Kidney (tissue), 14 donors: Measurements from ENCODE around the gene ANO4. TPM values are rescaled to one million over a fixed set of nuclear protein-coding genes. Genes with fewer than 3 reads are reported as not detected.

Experiments used
- DNase-seq, 5 donors: peaks; one replicate each; pipeline ENCODE4 v3.0.0-alpha.2; 2013 to 2020
- FAIRE-seq: peaks from 2 replicates; lab custom pipeline; 2012; peaks lifted over from hg19 to GRCh38; lab: Jason Lieb, UNC
- H3K27ac ChIP-seq, 2 donors: one replicate each; pipeline ENCODE4 v1.7.0; 2013; ENCODE audit warnings: low read depth in 2 of 2, low read length in 2 of 2, inconsistent platforms in 1 of 2
- H3K27me3 ChIP-seq: one replicate; pipeline ENCODE4 v1.7.1; 2013; ENCODE audit warnings: low read length, inconsistent platforms; ENCODE audit not compliant: control insufficient read depth, insufficient read depth
- H3K36me3 ChIP-seq, 3 donors: one replicate each; pipeline versions ENCODE4 v1.7.0 to v1.7.1; 2013; ENCODE audit warnings: low read length in 3 of 3, control low read depth in 1 of 3, inconsistent platforms in 1 of 3; ENCODE audit not compliant: insufficient read depth in 3 of 3, control insufficient read depth in 2 of 3
- H3K4me1 ChIP-seq, 3 donors: one replicate each; pipeline versions ENCODE4 v1.7.0 to v1.7.1; 2013; ENCODE audit warnings: low read length in 3 of 3, inconsistent platforms in 1 of 3, low read depth in 1 of 3; ENCODE audit not compliant: control insufficient read depth in 2 of 3, insufficient read depth in 2 of 3
- H3K4me3 ChIP-seq, 3 donors: one replicate each; pipeline versions ENCODE4 v1.7.0 to v1.8.1; 2013; ENCODE audit warnings: low read length in 3 of 3, control low read depth in 1 of 3, inconsistent platforms in 1 of 3
- H3K9ac ChIP-seq, 3 donors: one replicate each; pipeline versions ENCODE4 v1.7.0 to v1.7.1; 2013; ENCODE audit warnings: low read length in 3 of 3, control low read depth in 1 of 3, inconsistent platforms in 1 of 3
- H3K9me3 ChIP-seq, 3 donors: one replicate each; pipeline versions ENCODE4 v1.7.0 to v1.7.1; 2013; ENCODE audit warnings: low read length in 3 of 3, control low read depth in 1 of 3, inconsistent platforms in 1 of 3; ENCODE audit not compliant: control insufficient read depth in 2 of 3, insufficient read depth in 1 of 3
- intact Hi-C: fragments of 100-400 bp; cut with DNase I; formaldehyde crosslinking; loops from one replicate; pipeline ENCODE4 v1.11.1; 2022
- polyA plus RNA-seq: library from polyadenylated mRNA; stranded (reverse); fragments of 350-450 nt; fragmentation: Illumina TruSeq; extraction: RNeasy Lipid Tissue Mini Kit (QIAGEN cat#74804); gene quantifications from one replicate; pipeline ENCODE4 v1.2.3, GENCODE V29; 2014; ENCODE audit warnings: low read depth, low replicate concordance; ENCODE audit not compliant: insufficient read depth
- total RNA-seq: library from RNA; stranded (reverse); fragmentation: NEBNext Ultra II Directional; extraction: Animal tissue kit (Norgen Biotek cat#: 25700); gene quantifications from one replicate; pipeline ENCODE4 v1.2.1, GENCODE V29; 2021
- TF ChIP-seq, protein P1 (sequence below): IDR thresholded peaks from 3 replicates; pipeline ENCODE4 v1.5.1; 2012; ENCODE audit warnings: mild to moderate bottlenecking, moderate library complexity, borderline replicate concordance; ENCODE audit not compliant: insufficient read depth; ENCODE audit errors: extremely low read depth
- donor health status: control.
- donor health status: control.
- donor health status: control.
- donor health status: control.
- donor health status: control.
- donor health status: DM: yes; HTN: yes; CAD: no.
- donor health status: Normal renal cell carcinoma (clear cell type).

ANO4 gene
- total and polyA plus RNA-seq, 2 donors from 2014 or later: 0.82 to 2.9 TPM

DNA sequence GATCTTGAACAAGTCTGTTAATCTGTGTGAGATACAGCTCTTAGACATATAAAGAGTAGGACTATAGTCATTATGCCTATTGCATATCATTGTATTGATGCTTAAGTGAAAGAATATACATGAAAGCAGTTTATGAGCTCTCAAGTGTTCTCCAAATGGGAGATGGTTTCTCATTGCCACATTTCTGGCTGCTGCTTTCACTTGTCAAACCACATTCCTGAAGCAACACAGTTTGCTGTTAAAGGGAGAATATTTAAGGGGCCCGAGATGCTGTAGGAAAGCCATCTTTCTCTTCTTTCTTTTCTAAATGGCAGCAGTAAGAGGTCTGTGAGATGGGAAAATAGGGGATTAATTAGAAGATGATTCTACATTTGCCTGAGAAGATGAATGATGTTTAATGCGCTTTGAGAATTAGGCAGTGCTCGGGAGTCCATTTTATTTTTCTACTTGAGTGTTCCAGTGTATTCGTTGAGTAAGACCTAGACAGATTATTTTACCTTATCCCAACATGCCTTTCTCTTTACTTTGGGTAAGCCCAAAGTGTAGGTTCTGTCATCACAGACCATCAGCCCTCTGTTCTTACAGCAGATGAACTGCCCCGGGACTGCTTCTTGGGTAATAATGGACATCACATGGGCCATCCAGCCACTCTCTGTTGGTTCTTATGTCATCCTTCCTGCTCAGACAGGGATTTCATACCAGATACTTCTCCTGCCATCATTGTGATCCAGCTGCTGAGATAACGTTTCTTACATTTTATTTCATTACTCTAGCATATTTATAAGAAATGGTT lies 35.6 kb downstream of the ANO4 start:
- intact Hi-C loops: no loop called here
- FAIRE-seq (no peak), DNase-seq (no peak)
- no peak overlapping the region for H3K4me3 ChIP-seq
- H3K27me3 ChIP-seq: no peaks in the 10 kb centered on the region
- H3K4me1 ChIP-seq: no peaks in the 10 kb centered on the region
- no peak overlapping the region for H3K9ac ChIP-seq
- TF ChIP-seq, protein P1, sequence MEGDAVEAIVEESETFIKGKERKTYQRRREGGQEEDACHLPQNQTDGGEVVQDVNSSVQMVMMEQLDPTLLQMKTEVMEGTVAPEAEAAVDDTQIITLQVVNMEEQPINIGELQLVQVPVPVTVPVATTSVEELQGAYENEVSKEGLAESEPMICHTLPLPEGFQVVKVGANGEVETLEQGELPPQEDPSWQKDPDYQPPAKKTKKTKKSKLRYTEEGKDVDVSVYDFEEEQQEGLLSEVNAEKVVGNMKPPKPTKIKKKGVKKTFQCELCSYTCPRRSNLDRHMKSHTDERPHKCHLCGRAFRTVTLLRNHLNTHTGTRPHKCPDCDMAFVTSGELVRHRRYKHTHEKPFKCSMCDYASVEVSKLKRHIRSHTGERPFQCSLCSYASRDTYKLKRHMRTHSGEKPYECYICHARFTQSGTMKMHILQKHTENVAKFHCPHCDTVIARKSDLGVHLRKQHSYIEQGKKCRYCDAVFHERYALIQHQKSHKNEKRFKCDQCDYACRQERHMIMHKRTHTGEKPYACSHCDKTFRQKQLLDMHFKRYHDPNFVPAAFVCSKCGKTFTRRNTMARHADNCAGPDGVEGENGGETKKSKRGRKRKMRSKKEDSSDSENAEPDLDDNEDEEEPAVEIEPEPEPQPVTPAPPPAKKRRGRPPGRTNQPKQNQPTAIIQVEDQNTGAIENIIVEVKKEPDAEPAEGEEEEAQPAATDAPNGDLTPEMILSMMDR: no peak
- no peaks in the 10 kb centered on the region for H3K9me3 ChIP-seq
- no peak overlapping the region for H3K27ac ChIP-seq
- no peaks in the 10 kb centered on the region for H3K36me3 ChIP-seq

DNA sequence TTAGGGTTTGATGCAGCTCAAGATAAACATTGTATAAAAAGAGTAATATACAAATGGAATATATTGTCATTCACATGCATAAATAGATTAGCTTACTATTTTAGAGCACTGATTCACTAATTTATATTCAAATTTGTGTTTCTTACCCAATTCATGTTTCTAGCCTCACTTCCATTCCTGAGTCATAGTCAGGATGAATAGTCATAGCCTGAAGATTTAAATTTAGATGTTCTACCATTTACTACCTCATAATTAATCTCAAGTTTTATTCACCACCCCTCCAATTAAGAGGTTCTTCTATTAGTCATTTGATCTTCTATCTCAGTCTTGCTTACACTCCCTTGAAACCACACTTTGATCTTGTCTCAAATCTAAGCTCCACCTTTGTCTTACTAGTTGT lies 38.7 kb downstream of the ANO4 start:
- no peak for FAIRE-seq
- Histone ChIP-seq H3K9me3 (no peaks in the 10 kb centered on the region), H3K9ac (no peak overlapping the region), H3K27ac (no peak overlapping the region), H3K27me3 (no peaks in the 10 kb centered on the region), H3K36me3 (no peaks in the 10 kb centered on the region), H3K4me3 (no peak overlapping the region), H3K4me1 (no peaks in the 10 kb centered on the region)
- TF ChIP-seq, protein P1: no peak
- DNase-seq: no peak
- intact Hi-C loops: no loop called here

DNA sequence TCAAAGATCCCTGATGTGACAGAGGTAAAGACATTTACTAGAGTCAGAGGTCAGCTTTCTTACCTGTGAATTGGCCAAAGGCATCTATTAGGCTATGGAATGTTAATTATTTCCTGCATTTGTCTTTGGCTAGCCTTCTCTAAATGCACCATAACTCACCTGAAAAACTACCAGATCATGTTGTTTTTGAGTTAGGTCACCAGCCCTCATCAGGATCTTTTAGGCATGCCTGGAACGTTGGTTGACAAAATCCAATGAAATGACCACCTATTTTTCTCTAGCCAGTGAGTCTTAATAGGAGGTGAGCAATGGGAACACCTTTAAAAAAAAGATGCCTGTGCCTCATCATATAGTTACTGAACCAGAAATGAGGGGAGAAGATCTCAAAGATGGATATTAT lies 46.2 kb downstream of the ANO4 start:
- intact Hi-C loops: no loop called here
- Histone ChIP-seq H3K4me3 (no peak overlapping the region), H3K27me3 (no peaks in the 10 kb centered on the region), H3K9me3 (no peaks in the 10 kb centered on the region), H3K36me3 (no peaks in the 10 kb centered on the region), H3K4me1 (no peaks in the 10 kb centered on the region), H3K27ac (no peak overlapping the region), H3K9ac (no peak overlapping the region)
- no peak for FAIRE-seq
- TF ChIP-seq, protein P1: no peak
- no peak for DNase-seq
